Measurements from ENCODE around the gene SLC7A14. TPM values are rescaled to one million over a fixed set of nuclear protein-coding genes. Genes with fewer than 3 reads are reported as not detected.

SLC7A14 gene
- total RNA-seq, 2 experiments from 2014 or later = not detected

GRCh38 chr3:170437176-170437575 lies 148.7 kb downstream of the SLC7A14 start:
- no peak overlapping the region for H3K4me3 ChIP-seq (ENCODE audit: low read depth, low read length, poor library complexity, severe bottlenecking)
- ChIA-PET POLR2A (no interaction called here), CTCF (ENCODE audit: unreplicated experiment) (no interaction called here)
- H3K9me2 ChIP-seq (ENCODE audit: insufficient read depth, low read length) = no peaks in the 10 kb centered on the region
- H3K36me3 ChIP-seq (ENCODE audit: insufficient read depth, low read length) = no peaks in the 10 kb centered on the region
- no peak overlapping the region for H2AFZ ChIP-seq (ENCODE audit: low read length)
- TF ChIP-seq CTCF (conservative IDR thresholded peaks at IDR 0.05; ENCODE audit: low read length) (no peak), EZH2phosphoT487 (IDR thresholded peaks at IDR 0.05; ENCODE audit: borderline replicate concordance, low read depth, low read length) (no peak)
- no peaks in the 10 kb centered on the region for H4K20me1 ChIP-seq (ENCODE audit: insufficient read depth, low read length)
- no peaks in the 10 kb centered on the region for H3K79me2 ChIP-seq (ENCODE audit: insufficient read depth, low read depth, low read length)
- intact Hi-C loops (cut with micrococcal nuclease; ENCODE audit: unreplicated experiment) = no loop called here
- H3K4me2 ChIP-seq (ENCODE audit: low read length) = no peak overlapping the region
- no peaks in the 10 kb centered on the region for H3K4me1 ChIP-seq (ENCODE audit: insufficient read depth, low read length, poor library complexity, severe bottlenecking)
- no peaks in the 10 kb centered on the region for H3K9me3 ChIP-seq (ENCODE audit: low read length)
- DNase-seq (ENCODE audit: low spot score) = no peak
- BruUV-seq (replicated peaks) = no TSS peak
- no peak overlapping the region for H3K27ac ChIP-seq (ENCODE audit: low read depth, low read length, poor library complexity, severe bottlenecking)

- DNase-seq (ENCODE audit: low spot score) = no peak
- no peak overlapping the region for H3K4me3 ChIP-seq (ENCODE audit: low read depth, low read length, poor library complexity, severe bottlenecking)
- H3K79me2 ChIP-seq (ENCODE audit: insufficient read depth, low read depth, low read length) = no peaks in the 10 kb centered on the region
- no peaks in the 10 kb centered on the region for H3K9me2 ChIP-seq (ENCODE audit: insufficient read depth, low read length)
- intact Hi-C loops (cut with micrococcal nuclease; ENCODE audit: unreplicated experiment) = no loop called here
- POLR2A ChIA-PET = interaction anchor here (0.6 to 0.7 kb wide), 3 partner anchors 26 to 1132 kb away, joined by 3 to 6 read pairs (median 4); no protein-coding TSS in a partner anchor
- TF ChIP-seq EZH2phosphoT487 (IDR thresholded peaks at IDR 0.05; ENCODE audit: borderline replicate concordance, low read depth, low read length) = no peak
- no peak for TF ChIP-seq CTCF (conservative IDR thresholded peaks at IDR 0.05; ENCODE audit: low read length)
- no peak overlapping the region for H2AFZ ChIP-seq (ENCODE audit: low read length)
- H3K36me3 ChIP-seq (ENCODE audit: insufficient read depth, low read length) = no peaks in the 10 kb centered on the region
- H4K20me1 ChIP-seq (ENCODE audit: insufficient read depth, low read length) = no peaks in the 10 kb centered on the region
- CTCF ChIA-PET (ENCODE audit: unreplicated experiment) = no interaction called here
- H3K4me1 ChIP-seq (ENCODE audit: insufficient read depth, low read length, poor library complexity, severe bottlenecking) = no peaks in the 10 kb centered on the region
- no TSS peak for BruUV-seq (replicated peaks)
- H3K9me3 ChIP-seq (ENCODE audit: low read length) = no peaks in the 10 kb centered on the region
- no peak overlapping the region for H3K4me2 ChIP-seq (ENCODE audit: low read length)
- H3K27ac ChIP-seq (ENCODE audit: low read depth, low read length, poor library complexity, severe bottlenecking) = no peak overlapping the region
These were observed 149.2 kb downstream of the SLC7A14 start for GRCh38 chr3:170436697-170437096.

GRCh38 chr3:170432416-170432815 lies 153.5 kb downstream of the SLC7A14 start:
- Histone ChIP-seq H3K9me2 (ENCODE audit: insufficient read depth, low read length) (no peaks in the 10 kb centered on the region), H3K4me2 (ENCODE audit: low read length) (no peak overlapping the region), H4K20me1 (ENCODE audit: insufficient read depth, low read length) (no peaks in the 10 kb centered on the region), H2AFZ (ENCODE audit: low read length) (no peak overlapping the region), H3K36me3 (ENCODE audit: insufficient read depth, low read length) (no peaks in the 10 kb centered on the region), H3K79me2 (ENCODE audit: insufficient read depth, low read depth, low read length) (no peaks in the 10 kb centered on the region), H3K4me3 (ENCODE audit: low read depth, low read length, poor library complexity, severe bottlenecking) (no peak overlapping the region), H3K27ac (ENCODE audit: low read depth, low read length, poor library complexity, severe bottlenecking) (no peak overlapping the region), H3K4me1 (ENCODE audit: insufficient read depth, low read length, poor library complexity, severe bottlenecking) (no peaks in the 10 kb centered on the region), H3K9me3 (ENCODE audit: low read length) (no peaks in the 10 kb centered on the region)
- intact Hi-C loops (cut with micrococcal nuclease; ENCODE audit: unreplicated experiment) = no loop called here
- POLR2A ChIA-PET = interaction anchor here (0.6 kb wide), 3 partner anchors 48 to 375 kb away, joined by 3 read pairs; no protein-coding TSS in a partner anchor
- BruUV-seq (replicated peaks) = no TSS peak
- no peak for DNase-seq (ENCODE audit: low spot score)
- TF ChIP-seq EZH2phosphoT487 (IDR thresholded peaks at IDR 0.05; ENCODE audit: borderline replicate concordance, low read depth, low read length) (no peak), CTCF (conservative IDR thresholded peaks at IDR 0.05; ENCODE audit: low read length) (no peak)
- CTCF ChIA-PET (ENCODE audit: unreplicated experiment) = no interaction called here
